ENCODE data around the gene ALOX15B. TPM values are rescaled to one million over a fixed set of nuclear protein-coding genes. Genes with fewer than 3 reads are reported as not detected.

The ALOX15B gene
- polyA plus RNA-seq, 1 of the 3 experiments (the other 2 are of a cell fraction): not detected

- TF ChIP-seq USF1 (IDR thresholded peaks at IDR 0.05; ENCODE audit: borderline replicate concordance, low read depth): no peak
- TF ChIP-seq RXRA (IDR thresholded peaks at IDR 0.05; ENCODE audit: borderline replicate concordance, low read depth): no peak
- TF ChIP-seq ZBTB33 (IDR thresholded peaks at IDR 0.05; ENCODE audit: borderline replicate concordance, low read depth): no peak
- TF ChIP-seq NRF1 (IDR thresholded peaks at IDR 0.05; ENCODE audit: low read depth, low read length): peak; percentile 52
- TF ChIP-seq CHD2 (IDR thresholded peaks at IDR 0.05; ENCODE audit: low read length, partially characterized antibody): peak; percentile 16
- no peak for TF ChIP-seq RFX5 (IDR thresholded peaks at IDR 0.05; ENCODE audit: low read length)
- no peak for TF ChIP-seq PBX3 (IDR thresholded peaks at IDR 0.05)
- no peak for TF ChIP-seq NFIC (IDR thresholded peaks at IDR 0.05; ENCODE audit: borderline replicate concordance)
- TF ChIP-seq JUND (IDR thresholded peaks at IDR 0.05): no peak
- peak; percentile 93 for TF ChIP-seq CTCF (IDR thresholded peaks at IDR 0.05)
- TF ChIP-seq MEF2A (IDR thresholded peaks at IDR 0.05; ENCODE audit: borderline replicate concordance, low read depth): no peak
- peak; percentile 52; the same call in 1 of the 2 replicates for TF ChIP-seq ELF1 (IDR thresholded peaks at IDR 0.05)
- no peak for TF ChIP-seq FOXJ3 (CRISPR knock-in tag; IDR thresholded peaks at IDR 0.05)
- TF ChIP-seq IRF3 (IDR thresholded peaks at IDR 0.05; ENCODE audit: low read depth, low read length): no peak
Observed at GRCh38 chr17:7989781-7990655, 48.8 kb upstream of the ALOX15B start (continued).
